ENCODE measurements around the gene ELOVL6. TPM values are rescaled to one million over a fixed set of nuclear protein-coding genes. Genes with fewer than 3 reads are reported as not detected.

ELOVL6 gene
- total RNA-seq, 1 experiment from 2014 or later = 25.3 TPM

- Histone ChIP-seq H2AFZ (no peak overlapping the region), H4K20me1 (ENCODE audit: insufficient read depth) (no peaks in the 10 kb centered on the region), H3F3A (ENCODE audit: insufficient read depth, low read depth) (no peaks in the 10 kb centered on the region), H3K79me2 (ENCODE audit: low read depth) (no peaks in the 10 kb centered on the region), H3K9me3 (ENCODE audit: insufficient read depth, low read depth) (no peaks in the 10 kb centered on the region), H3K4me1 (replicated peaks; ENCODE audit: insufficient read depth) (no peaks in the 10 kb centered on the region), H3K4me3 (no peak overlapping the region), H3K27ac (no peak overlapping the region), H3K36me3 (ENCODE audit: low read depth) (no peaks in the 10 kb centered on the region), H3K4me2 (no peak overlapping the region), H3K9me2 (ENCODE audit: insufficient read depth) (no peaks in the 10 kb centered on the region), H3K27me3 (ENCODE audit: insufficient read depth, low read depth) (no peaks in the 10 kb centered on the region)
- ChIA-PET POLR2A (ENCODE audit: unreplicated experiment) (no interaction called here), CTCF (interaction anchor here (0.5 kb wide), 1 partner anchor 499 kb away, joined by 7 read pairs; no protein-coding TSS in a partner anchor)
- intact Hi-C loops (cut with micrococcal nuclease; ENCODE audit: unreplicated experiment) = loop anchor here (5.0 to 10.0 kb wide), 3 partner anchors 185 to 335 kb away; partner anchors contain the start of gene ELOVL6
- TF ChIP-seq EZH2 (IDR thresholded peaks at IDR 0.05; ENCODE audit: low read depth) = no peak
- TF ChIP-seq, protein P1, sequence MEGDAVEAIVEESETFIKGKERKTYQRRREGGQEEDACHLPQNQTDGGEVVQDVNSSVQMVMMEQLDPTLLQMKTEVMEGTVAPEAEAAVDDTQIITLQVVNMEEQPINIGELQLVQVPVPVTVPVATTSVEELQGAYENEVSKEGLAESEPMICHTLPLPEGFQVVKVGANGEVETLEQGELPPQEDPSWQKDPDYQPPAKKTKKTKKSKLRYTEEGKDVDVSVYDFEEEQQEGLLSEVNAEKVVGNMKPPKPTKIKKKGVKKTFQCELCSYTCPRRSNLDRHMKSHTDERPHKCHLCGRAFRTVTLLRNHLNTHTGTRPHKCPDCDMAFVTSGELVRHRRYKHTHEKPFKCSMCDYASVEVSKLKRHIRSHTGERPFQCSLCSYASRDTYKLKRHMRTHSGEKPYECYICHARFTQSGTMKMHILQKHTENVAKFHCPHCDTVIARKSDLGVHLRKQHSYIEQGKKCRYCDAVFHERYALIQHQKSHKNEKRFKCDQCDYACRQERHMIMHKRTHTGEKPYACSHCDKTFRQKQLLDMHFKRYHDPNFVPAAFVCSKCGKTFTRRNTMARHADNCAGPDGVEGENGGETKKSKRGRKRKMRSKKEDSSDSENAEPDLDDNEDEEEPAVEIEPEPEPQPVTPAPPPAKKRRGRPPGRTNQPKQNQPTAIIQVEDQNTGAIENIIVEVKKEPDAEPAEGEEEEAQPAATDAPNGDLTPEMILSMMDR (conservative IDR thresholded peaks at IDR 0.05) = no peak
- BruUV-seq (replicated peaks) = no TSS peak
- DNase-seq = no peak
Observed at GRCh38 chr4:110009550-110009949, 188.9 kb downstream of the ELOVL6 start.

- Histone ChIP-seq H4K20me1 (ENCODE audit: insufficient read depth) (no peaks in the 10 kb centered on the region), H2AFZ (no peak overlapping the region), H3K27me3 (ENCODE audit: insufficient read depth, low read depth) (no peaks in the 10 kb centered on the region), H3K79me2 (ENCODE audit: low read depth) (no peaks in the 10 kb centered on the region), H3K4me3 (no peak overlapping the region), H3K4me1 (replicated peaks; ENCODE audit: insufficient read depth) (no peaks in the 10 kb centered on the region), H3K36me3 (ENCODE audit: low read depth) (no peaks in the 10 kb centered on the region), H3K9me3 (ENCODE audit: insufficient read depth, low read depth) (no peaks in the 10 kb centered on the region), H3K4me2 (no peak overlapping the region), H3F3A (ENCODE audit: insufficient read depth, low read depth) (no peaks in the 10 kb centered on the region), H3K9me2 (ENCODE audit: insufficient read depth) (no peaks in the 10 kb centered on the region), H3K27ac (no peak overlapping the region)
- TF ChIP-seq EZH2 (IDR thresholded peaks at IDR 0.05; ENCODE audit: low read depth) = no peak
- TF ChIP-seq, protein P1 (conservative IDR thresholded peaks at IDR 0.05) = no peak
- intact Hi-C loops (cut with micrococcal nuclease; ENCODE audit: unreplicated experiment) = loop anchor here (5.0 to 10.0 kb wide), 3 partner anchors 186 to 336 kb away; partner anchors contain the start of gene ELOVL6
- POLR2A ChIA-PET (ENCODE audit: unreplicated experiment) = no interaction called here
- CTCF ChIA-PET = interaction anchor here (0.5 kb wide), 1 partner anchor 279 kb away, joined by 3 read pairs; no protein-coding TSS in a partner anchor
- no peak for DNase-seq
- no TSS peak for BruUV-seq (replicated peaks)
Observed at GRCh38 chr4:110008540-110008939, 189.9 kb downstream of the ELOVL6 start.

GRCh38 chr4:110007217-110007616, 191.2 kb downstream of the ELOVL6 start:
- H3K4me3 ChIP-seq = no peak overlapping the region
- POLR2A ChIA-PET (ENCODE audit: unreplicated experiment) = no interaction called here
- H2AFZ ChIP-seq = no peak overlapping the region
- no peaks in the 10 kb centered on the region for H4K20me1 ChIP-seq (ENCODE audit: insufficient read depth)
- CTCF ChIA-PET = no interaction called here
- H3K9me2 ChIP-seq (ENCODE audit: insufficient read depth) = no peaks in the 10 kb centered on the region
- no peaks in the 10 kb centered on the region for H3K9me3 ChIP-seq (ENCODE audit: insufficient read depth, low read depth)
- BruUV-seq (replicated peaks) = no TSS peak
- no peaks in the 10 kb centered on the region for H3K4me1 ChIP-seq (replicated peaks; ENCODE audit: insufficient read depth)
- H3K27ac ChIP-seq = no peak overlapping the region
- intact Hi-C loops (cut with micrococcal nuclease; ENCODE audit: unreplicated experiment) = loop anchor here (5.0 to 10.0 kb wide), 3 partner anchors 188 to 338 kb away; partner anchors contain the start of gene ELOVL6
- no peaks in the 10 kb centered on the region for H3K36me3 ChIP-seq (ENCODE audit: low read depth)
- TF ChIP-seq EZH2 (IDR thresholded peaks at IDR 0.05; ENCODE audit: low read depth) = no peak
- TF ChIP-seq, protein P1 (conservative IDR thresholded peaks at IDR 0.05) = no peak
- no peaks in the 10 kb centered on the region for H3K79me2 ChIP-seq (ENCODE audit: low read depth)
- H3K27me3 ChIP-seq (ENCODE audit: insufficient read depth, low read depth) = no peaks in the 10 kb centered on the region
- no peaks in the 10 kb centered on the region for H3F3A ChIP-seq (ENCODE audit: insufficient read depth, low read depth)
- DNase-seq = no peak
- no peak overlapping the region for H3K4me2 ChIP-seq
